Epithelial cell of esophagus (primary cell): ENCODE measurements around the gene HDAC7.
A peak's percentile ranks its signal among the peaks of the same experiment; 100 is the strongest.

Experiments
- DNase-seq: peaks from one replicate; pipeline ENCODE4 v3.0.0; 2010; ENCODE audit warnings: low read depth
- H3K4me3 ChIP-seq: 2 replicates; pipeline ENCODE4 v1.5.1; 2011; ENCODE audit warnings: mild to moderate bottlenecking, low read length, control low read depth
- CTCF ChIP-seq: IDR thresholded peaks from 2 replicates; pipeline ENCODE4 v1.5.1; 2011; ENCODE audit warnings: low read depth, mild to moderate bottlenecking, low read length, control low read depth, inconsistent platforms; ENCODE audit not compliant: insufficient read depth; ENCODE audit errors: missing control alignments

Gene HDAC7

DNA sequence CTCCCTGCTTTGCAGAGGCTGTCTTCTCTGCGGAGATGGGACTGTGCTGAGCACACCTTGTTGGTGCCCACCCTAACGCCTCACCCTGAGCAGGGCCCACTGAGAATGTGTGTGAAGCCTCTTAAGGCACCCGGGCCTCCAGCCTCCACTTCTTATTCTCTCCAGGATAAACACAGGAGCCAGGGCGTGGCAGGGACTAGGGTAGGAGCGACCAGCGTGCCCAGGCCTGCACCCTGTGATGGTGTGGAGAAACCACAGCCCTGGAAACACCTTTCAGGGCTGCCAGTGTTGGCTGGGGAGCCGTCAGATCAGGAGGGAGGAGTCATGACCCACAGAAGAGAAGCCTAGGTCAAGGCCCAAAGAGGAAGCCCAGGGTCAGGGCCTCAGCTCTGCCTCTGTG lies 43.8 kb upstream of the HDAC7 start:
- TF ChIP-seq CTCF, result no peak
- H3K4me3 ChIP-seq, result no peak overlapping the region
- peak; percentile 95 for DNase-seq

- no peak overlapping the region for H3K4me3 ChIP-seq
- DNase-seq, result no peak
- TF ChIP-seq CTCF, result no peak
These were observed 43.2 kb upstream of the HDAC7 start for GRCh38 chr12:47862881-47863280.

DNA sequence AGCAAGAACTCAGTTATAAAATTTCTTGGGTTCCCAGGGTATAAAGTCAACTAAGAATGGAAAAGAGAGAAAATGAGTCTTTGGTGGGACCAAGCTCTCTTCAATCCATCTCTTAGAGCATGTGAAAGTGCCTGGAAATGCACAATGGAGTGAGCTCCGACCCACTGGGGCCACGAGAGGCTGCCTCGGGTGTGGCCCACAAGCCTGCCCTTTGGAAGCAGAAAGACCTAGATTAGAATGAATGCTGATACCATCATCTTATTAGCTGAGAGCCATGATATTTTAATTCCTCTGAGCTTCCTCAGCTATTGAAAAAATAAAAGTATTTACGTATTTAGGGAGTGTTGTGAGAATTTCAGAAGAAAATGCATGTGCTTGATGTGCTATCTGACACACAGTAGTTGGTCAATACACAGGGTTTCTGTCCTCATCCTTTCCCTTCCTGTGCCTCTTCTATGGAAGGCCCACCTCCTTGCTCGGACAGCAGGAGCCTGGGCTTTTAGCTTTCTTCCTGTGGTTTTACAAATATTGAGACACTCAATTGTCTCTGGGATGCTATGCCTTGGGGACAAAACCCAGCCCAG lies 42.6 kb upstream of the HDAC7 start:
- TF ChIP-seq CTCF, result no peak
- DNase-seq, result no peak
- H3K4me3 ChIP-seq, result no peak overlapping the region

DNA sequence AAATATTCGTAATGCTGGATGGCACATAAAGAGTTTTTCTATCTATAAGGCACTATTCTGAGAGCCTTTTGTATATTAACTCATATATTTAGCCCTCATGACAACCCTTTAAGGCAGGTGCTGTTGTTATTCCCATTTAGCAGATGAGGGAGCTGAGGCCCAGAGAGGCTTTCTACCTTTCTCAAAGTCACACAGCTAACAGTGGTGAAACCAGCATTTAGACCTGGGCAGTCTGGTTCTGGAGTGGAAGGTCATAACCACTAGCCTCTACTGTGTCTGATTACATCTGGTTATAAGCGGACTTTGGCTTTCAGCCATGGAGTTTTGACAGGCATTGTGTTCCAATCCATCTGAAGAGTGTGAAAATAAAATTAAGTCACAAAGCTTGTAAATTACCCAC lies 41.2 kb upstream of the HDAC7 start:
- no peak for TF ChIP-seq CTCF
- H3K4me3 ChIP-seq, result no peak overlapping the region
- DNase-seq, result no peak

DNA sequence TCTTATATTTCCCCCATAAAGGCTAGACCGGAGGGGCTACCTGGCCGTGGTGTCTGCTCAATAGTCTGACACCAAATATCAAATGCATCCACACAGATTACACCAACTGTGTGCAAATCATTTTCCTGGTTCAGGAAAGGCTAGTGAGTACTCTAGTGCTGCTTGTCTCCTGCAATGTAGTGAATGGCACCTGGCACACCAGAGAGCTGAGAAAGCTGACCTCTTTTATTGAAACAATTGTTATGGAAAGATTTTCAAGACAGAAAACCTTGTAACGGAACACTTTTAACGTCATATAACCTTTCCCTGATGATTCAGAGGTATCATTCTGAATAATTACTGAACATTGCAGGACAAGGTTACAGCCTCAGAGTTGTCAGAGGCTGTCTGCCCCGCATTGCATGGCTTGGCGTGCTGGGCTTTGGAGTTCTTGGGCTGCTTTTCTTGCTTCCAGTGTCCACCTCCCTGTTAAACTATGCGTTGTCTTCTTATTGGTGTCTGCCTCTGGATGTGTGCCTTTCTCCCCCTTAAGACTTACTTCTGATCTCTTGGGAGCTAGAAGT lies 40.7 kb upstream of the HDAC7 start:
- no peak overlapping the region for H3K4me3 ChIP-seq
- no peak for TF ChIP-seq CTCF
- DNase-seq, result no peak

DNA sequence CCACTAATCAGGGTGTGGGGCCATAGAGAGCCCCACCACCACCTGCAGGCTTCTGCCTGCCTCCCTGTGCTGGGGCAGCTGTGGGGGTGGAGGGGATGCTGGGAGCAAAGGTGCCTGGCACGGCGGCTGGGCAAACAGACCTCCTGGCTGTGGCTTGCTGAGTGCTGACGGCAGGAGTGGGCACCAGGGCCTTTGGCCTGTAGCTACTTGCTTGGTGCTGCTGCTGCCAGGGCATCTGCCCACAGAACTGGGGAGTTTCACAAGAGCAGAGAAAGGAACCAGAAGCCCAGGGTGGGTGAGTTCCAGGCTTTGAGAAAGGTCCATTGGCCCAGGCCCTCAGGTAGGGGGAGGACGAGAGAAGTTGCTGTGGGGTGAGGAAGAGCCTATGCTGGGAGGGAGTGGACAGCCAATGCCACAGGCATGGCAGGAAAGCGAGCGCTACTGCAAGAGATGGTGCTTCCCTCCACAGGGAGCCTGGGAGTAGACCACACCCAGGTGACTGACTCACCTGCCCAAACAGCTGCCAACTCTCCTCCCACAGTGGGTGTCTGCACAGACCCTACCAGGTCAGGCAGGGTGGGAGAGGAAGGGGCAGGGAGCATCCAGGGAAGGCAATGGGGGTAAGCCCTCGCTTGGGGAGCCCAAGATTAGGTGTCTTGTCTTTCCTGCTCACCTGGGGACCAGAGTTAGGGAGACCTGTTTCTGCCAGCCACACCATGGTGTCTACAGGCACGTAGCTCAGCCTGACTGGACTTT lies 39.0 kb upstream of the HDAC7 start:
- no peak overlapping the region for H3K4me3 ChIP-seq
- no peak for TF ChIP-seq CTCF
- peak; percentile 82 for DNase-seq
